DND-41 (cell line): ENCODE results near the gene DNAH3.
A peak's percentile ranks its signal among the peaks of the same experiment; 100 is the strongest.

ENCODE experiments used
- ATAC-seq: fragments of 200-7000 bp; cut with Tn5 transposase; 3 replicates; pipeline ENCODE4 v1.9.1; 2021; ENCODE audit warnings: low read depth; ENCODE audit not compliant: insufficient read depth
- DNase-seq: peaks from one replicate; pipeline ENCODE4 v3.0.0-alpha.2; 2020
- H2AFZ ChIP-seq: 2 replicates; pipeline ENCODE4 v1.6.0; 2012; ENCODE audit warnings: low read depth, low read length
- H3K27ac ChIP-seq: 2 replicates; pipeline ENCODE4 v1.5.1; 2012; ENCODE audit warnings: low read length, inconsistent platforms
- H3K27me3 ChIP-seq: fragments of 200-600 bp; sonication (generic); 2 replicates; pipeline ENCODE4 v1.6.0; 2012; ENCODE audit warnings: low read length, mild to moderate bottlenecking, inconsistent platforms; ENCODE audit not compliant: insufficient read depth, poor library complexity
- H3K36me3 ChIP-seq: 2 replicates; pipeline ENCODE4 v1.5.1; 2012; ENCODE audit warnings: low read length, inconsistent platforms; ENCODE audit not compliant: insufficient read depth
- H3K4me1 ChIP-seq: 2 replicates; pipeline ENCODE4 v1.5.1; 2012; ENCODE audit warnings: mild to moderate bottlenecking, low read length; ENCODE audit not compliant: insufficient read depth
- H3K4me2 ChIP-seq: 2 replicates; pipeline ENCODE4 v1.6.0; 2012; ENCODE audit warnings: mild to moderate bottlenecking, moderate library complexity, low read length, inconsistent platforms; ENCODE audit not compliant: insufficient read depth
- H3K4me3 ChIP-seq, 2 experiments: fragments of 200-600 bp in 1 of 2; shearing (Covaris generic) in 1 of 2; 2 replicates each; pipeline ENCODE4 v1.5.1; 2012 to 2016; ENCODE audit warnings: inconsistent platforms in 2 of 2, low read length in 2 of 2, mild to moderate bottlenecking in 2 of 2, low read depth in 1 of 2, moderate library complexity in 1 of 2
- H3K79me2 ChIP-seq: 2 replicates; pipeline ENCODE4 v1.6.0; 2012; ENCODE audit warnings: low read length, inconsistent platforms; ENCODE audit not compliant: insufficient read depth
- H3K9ac ChIP-seq: 2 replicates; pipeline ENCODE4 v1.6.0; 2012; ENCODE audit warnings: low read depth, mild to moderate bottlenecking, inconsistent platforms, low read length, moderate library complexity
- H3K9me3 ChIP-seq: 2 replicates; pipeline ENCODE4 v1.5.1; 2012; ENCODE audit warnings: low read length, moderate library complexity, mild to moderate bottlenecking, inconsistent platforms; ENCODE audit not compliant: insufficient read depth, severe bottlenecking
- H4K20me1 ChIP-seq: 2 replicates; pipeline ENCODE4 v1.6.0; 2012; ENCODE audit warnings: low read length; ENCODE audit not compliant: insufficient read depth
- CTCF ChIP-seq: IDR thresholded peaks from 2 replicates; pipeline ENCODE4 v1.5.1; 2012; ENCODE audit warnings: borderline replicate concordance, low read length, moderate library complexity, mild to moderate bottlenecking; ENCODE audit not compliant: poor library complexity, severe bottlenecking; ENCODE audit errors: extremely low read depth
- EZH2 ChIP-seq: IDR thresholded peaks from 3 replicates; pipeline ENCODE4 v1.6.1; 2012; ENCODE audit warnings: borderline replicate concordance, low read depth, mild to moderate bottlenecking, moderate library complexity, low read length, inconsistent platforms; ENCODE audit not compliant: severe bottlenecking

Gene DNAH3

DNA sequence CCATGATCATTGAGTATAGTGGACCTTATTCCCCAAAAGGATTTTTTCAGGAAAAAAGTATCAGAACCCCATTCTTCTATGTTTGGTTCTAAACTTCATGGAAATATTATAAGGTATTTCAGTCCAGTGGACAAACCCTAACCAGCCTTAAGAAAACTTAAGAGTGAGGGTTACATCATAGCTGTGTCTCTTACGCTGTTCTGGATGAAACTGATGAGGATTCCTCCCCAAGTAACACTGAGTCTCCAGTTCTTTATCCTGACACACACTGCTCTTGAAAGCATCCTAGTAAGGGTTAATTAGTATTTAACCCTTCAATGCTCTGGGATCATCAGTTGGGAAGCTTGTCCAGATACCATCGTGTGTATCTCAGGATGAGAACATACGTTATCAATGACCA is 245.1 kb downstream of the DNAH3 start:
- no peaks in the 10 kb centered on the region for H3K36me3 ChIP-seq
- H3K79me2 ChIP-seq = peaks cover 10% of the 10 kb centered on the region
- DNase-seq = no peak
- H3K27ac ChIP-seq = no peak overlapping the region
- no peaks in the 10 kb centered on the region for H3K9me3 ChIP-seq
- ATAC-seq = no peak
- H4K20me1 ChIP-seq = 0 out of 2 replicates have a peak, but pooled peaks cover 4% of the 10 kb centered on the region
- H3K4me1 ChIP-seq = peaks cover 43% of the 10 kb centered on the region
- H3K27me3 ChIP-seq = no peaks in the 10 kb centered on the region
- no peak overlapping the region for H3K4me2 ChIP-seq
- TF ChIP-seq CTCF = no peak
- TF ChIP-seq EZH2 = no peak
- H2AFZ ChIP-seq = no peak overlapping the region
- H3K9ac ChIP-seq = no peak overlapping the region
- no peak overlapping the region for H3K4me3 ChIP-seq

GRCh38 chr16:20904507-20905081 is 246.1 kb downstream of the DNAH3 start:
- Histone ChIP-seq H2AFZ (no peak overlapping the region), H3K4me3 (no peak overlapping the region), H3K27ac (peak overlapping the region; percentile 5; the same call in 1 of the 2 replicates), H3K4me2 (no peak overlapping the region), H4K20me1 (0 out of 2 replicates have a peak, but pooled peaks cover 4% of the 10 kb centered on the region), H3K27me3 (no peaks in the 10 kb centered on the region), H3K9me3 (no peaks in the 10 kb centered on the region), H3K79me2 (peaks cover 12% of the 10 kb centered on the region), H3K9ac (no peak overlapping the region), H3K36me3 (no peaks in the 10 kb centered on the region; the same call in 1 of the 2 replicates), H3K4me1 (peaks cover 44% of the 10 kb centered on the region)
- TF ChIP-seq EZH2 = no peak
- no peak for TF ChIP-seq CTCF
- ATAC-seq = no peak
- peak; percentile 42 for DNase-seq

DNA sequence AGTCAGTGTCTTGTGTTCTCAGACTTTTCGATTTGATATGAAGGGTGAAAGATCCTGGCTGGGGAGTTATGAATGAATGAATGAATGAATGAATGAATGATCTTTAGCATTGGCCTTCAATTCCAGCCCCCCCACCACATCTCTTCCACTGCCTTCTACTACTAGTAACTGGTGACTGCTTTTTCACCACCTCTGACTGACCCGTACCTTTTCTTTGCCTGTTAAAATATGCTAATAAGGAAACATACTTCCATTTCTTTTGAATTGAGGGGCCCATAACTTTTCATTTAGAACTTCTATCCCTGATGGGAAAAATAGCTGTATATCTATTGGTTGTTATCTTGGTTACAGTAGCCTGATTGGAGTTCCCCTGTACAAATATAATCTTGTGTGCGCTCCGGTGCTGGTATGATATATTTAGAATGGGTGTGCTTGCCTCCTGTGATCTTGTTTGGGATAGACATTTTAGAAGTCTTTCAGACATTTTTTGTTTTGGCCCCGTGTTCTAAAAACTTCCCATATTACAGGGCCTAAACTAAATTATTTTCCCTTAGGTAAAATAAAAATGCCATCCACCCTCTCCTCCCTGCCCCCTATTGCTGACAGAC is 246.6 kb downstream of the DNAH3 start:
- no peak for TF ChIP-seq CTCF
- TF ChIP-seq EZH2 = no peak
- Histone ChIP-seq H3K4me3 (no peak overlapping the region), H3K27me3 (no peaks in the 10 kb centered on the region), H3K9ac (no peak overlapping the region), H3K79me2 (peaks cover 18% of the 10 kb centered on the region), H3K36me3 (no peaks in the 10 kb centered on the region; the same call in 1 of the 2 replicates), H3K4me2 (peak overlapping the region; percentile 33; the same call in 1 of the 2 replicates), H4K20me1 (0 out of 2 replicates have a peak, but pooled peaks cover 4% of the 10 kb centered on the region), H3K4me1 (peaks cover 50% of the 10 kb centered on the region), H3K27ac (peak overlapping the region; percentile 25), H2AFZ (no peak overlapping the region), H3K9me3 (no peaks in the 10 kb centered on the region)
- ATAC-seq (no peak), DNase-seq (no peak)
